ENCODE data around the gene LEUTX.
A peak's percentile ranks its signal among the peaks of the same experiment; 100 is the strongest.

The LEUTX gene

GRCh38 chr19:39824143-39825092 is 45.8 kb downstream of the LEUTX start:
- DNase-seq (ENCODE audit: low spot score): peak; percentile 92

GRCh38 chr19:39825093-39825463 is 46.4 kb downstream of the LEUTX start:
- DNase-seq (ENCODE audit: low spot score): no peak

GRCh38 chr19:39825531-39826076 is 47.0 kb downstream of the LEUTX start:
- DNase-seq (ENCODE audit: low spot score): no peak

GRCh38 chr19:39826311-39826945 is 47.8 kb downstream of the LEUTX start:
- DNase-seq (ENCODE audit: low spot score): no peak

GRCh38 chr19:39827216-39827615 is 48.6 kb downstream of the LEUTX start:
- DNase-seq (ENCODE audit: low spot score): no peak

GRCh38 chr19:39828015-39828653 is 49.5 kb downstream of the LEUTX start:
- DNase-seq (ENCODE audit: low spot score): no peak

GRCh38 chr19:39828654-39829032 is 50.0 kb downstream of the LEUTX start:
- DNase-seq (ENCODE audit: low spot score): no peak

GRCh38 chr19:39829702-39830275 is 51.1 kb downstream of the LEUTX start:
- DNase-seq (ENCODE audit: low spot score): no peak

- DNase-seq (ENCODE audit: low spot score): no peak
Observed at GRCh38 chr19:39830406-39830805, 51.8 kb downstream of the LEUTX start.

GRCh38 chr19:39830847-39831246 is 52.2 kb downstream of the LEUTX start:
- no peak for DNase-seq (ENCODE audit: low spot score)

GRCh38 chr19:39831679-39832078 is 53.0 kb downstream of the LEUTX start:
- no peak for DNase-seq (ENCODE audit: low spot score)

- DNase-seq (ENCODE audit: low spot score): no peak
Observed at GRCh38 chr19:39832341-39833083, 53.9 kb downstream of the LEUTX start.

GRCh38 chr19:39833160-39833463 is 54.5 kb downstream of the LEUTX start:
- no peak for DNase-seq (ENCODE audit: low spot score)

- DNase-seq (ENCODE audit: low spot score): peak; percentile 97
Observed at GRCh38 chr19:39833464-39834286, 55.0 kb downstream of the LEUTX start, which contains the start of gene DYRK1B. Gene DYRK1B, minus strand, starts transcription at chr19:39834162. Its CDS starts 2,295 bp downstream, at chr19:39831867.

GRCh38 chr19:39834287-39834841 is 55.7 kb downstream of the LEUTX start:
- DNase-seq (ENCODE audit: low spot score): no peak
